A549 (cell line): ENCODE results near the gene TLR1. TPM values are rescaled to one million over a fixed set of nuclear protein-coding genes. Genes with fewer than 3 reads are reported as not detected.

ENCODE experiments used
- ATAC-seq, 2 experiments: fragments of 200-7000 bp in 1 of 2; fragments of >200 bp in 1 of 2; cut with Nextera tagmentation in 1 of 2; cut with Tn5 transposase in 1 of 2; 3 replicates each; pipeline versions ENCODE4 v1.8.0 to v1.9.1; 2018 to 2020; ENCODE audit warnings: mild to moderate bottlenecking in 1 of 2, moderate library complexity in 1 of 2
- CTCF ChIA-PET: fragments of 300-600 bp; sonication (Branson Sonifier 250); formaldehyde crosslinking; extraction: SDS; loops from one replicate; lab custom pipeline; 2021; ENCODE audit warnings: antibody characterized with exemption, inconsistent platforms; lab: Yijun Ruan, JAX
- POLR2A ChIA-PET: fragments of 350-600 bp; formaldehyde crosslinking; extraction: SDS; loops from one replicate; lab custom pipeline; 2021; ENCODE audit warnings: antibody characterized with exemption, inconsistent platforms; lab: Yijun Ruan, JAX
- DNase-seq, 2 experiments: peaks; one replicate each; pipeline versions ENCODE4 v3.0.0 to v3.0.0-alpha.2; 2011 to 2016; ENCODE audit warnings: low read depth in 1 of 2, low spot score in 1 of 2
- FAIRE-seq: peaks from 2 replicates; lab custom pipeline; 2011; peaks lifted over from hg19 to GRCh38; lab: Jason Lieb, UNC
- H3K27ac ChIP-seq, 2 experiments: fragments of >200 bp; sonication (Bioruptor Twin); formaldehyde crosslinking; 3 replicates each; pipeline ENCODE4 v1.5.1; 2016 to 2017
- H3K4me1 ChIP-seq: fragments of >200 bp; sonication (Bioruptor Twin); formaldehyde crosslinking; 3 replicates; pipeline ENCODE4 v1.6.1; 2016
- H3K4me2 ChIP-seq: fragments of >200 bp; sonication (Bioruptor Twin); formaldehyde crosslinking; 3 replicates; pipeline ENCODE4 v1.6.1; 2016
- H3K4me3 ChIP-seq: fragments of >200 bp; sonication (Bioruptor Twin); formaldehyde crosslinking; 3 replicates; pipeline ENCODE4 v1.5.1; 2016
- H3K9me3 ChIP-seq: fragments of >200 bp; sonication (Bioruptor Twin); formaldehyde crosslinking; 3 replicates; pipeline ENCODE4 v1.6.1; 2016
- CBX8 ChIP-seq: fragments of 200-600 bp; sonication (generic); IDR thresholded peaks from 2 replicates; pipeline ENCODE4 v1.6.1; 2016
- CHD2 ChIP-seq: fragments of 150-350 bp; IDR thresholded peaks from 2 replicates; pipeline ENCODE4 v1.6.1; 2014; ENCODE audit warnings: low read length; ENCODE audit not compliant: partially characterized antibody
- CHD4 ChIP-seq: fragments of 200-600 bp; sonication (generic); IDR thresholded peaks from 2 replicates; pipeline ENCODE4 v1.6.1; 2016; ENCODE audit warnings: antibody characterized with exemption, mild to moderate bottlenecking, borderline replicate concordance
- CTCF ChIP-seq: fragments of >200 bp; sonication (Bioruptor Twin); formaldehyde crosslinking; IDR thresholded peaks from 3 replicates; pipeline ENCODE4 v1.5.1; 2016
- ESRRA ChIP-seq: fragments of 150-350 bp; IDR thresholded peaks from 2 replicates; pipeline ENCODE4 v1.6.1; 2014; ENCODE audit warnings: mild to moderate bottlenecking, low read length, borderline replicate concordance
- FOSB ChIP-seq: fragments of 250-450 bp; sonication (Bioruptor Pico); IDR thresholded peaks from 2 replicates; pipeline ENCODE4 v1.5.0; 2020; ENCODE audit warnings: mild to moderate bottlenecking, moderate library complexity
- FOXS1 ChIP-seq: fragments of 250-450 bp; sonication (Bioruptor Pico); IDR thresholded peaks from 2 replicates; pipeline ENCODE4 v1.5.0; 2020; ENCODE audit warnings: mild to moderate bottlenecking, moderate library complexity
- GATA3 ChIP-seq: IDR thresholded peaks from 2 replicates; pipeline ENCODE4 v1.6.1; 2012; ENCODE audit warnings: borderline replicate concordance
- HDAC2 ChIP-seq: fragments of 200-600 bp; sonication (generic); IDR thresholded peaks from 2 replicates; pipeline ENCODE4 v1.6.1; 2016
- HES2 ChIP-seq: fragments of >200 bp; sonication (Bioruptor Twin); formaldehyde crosslinking; IDR thresholded peaks from 2 replicates; pipeline ENCODE4 v1.6.1; 2016
- HEYL ChIP-seq: fragments of 250-450 bp; sonication (Bioruptor Pico); IDR thresholded peaks from 2 replicates; pipeline ENCODE4 v1.8.0; 2021; ENCODE audit warnings: mild to moderate bottlenecking, moderate library complexity
- HMGXB4 ChIP-seq: fragments of 250-450 bp; sonication (Bioruptor Pico); IDR thresholded peaks from 2 replicates; pipeline ENCODE4 v1.5.0; 2021; ENCODE audit warnings: mild to moderate bottlenecking, moderate library complexity, borderline replicate concordance
- HOXB5 ChIP-seq: fragments of 250-450 bp; sonication (Bioruptor Pico); IDR thresholded peaks from 2 replicates; pipeline ENCODE4 v1.5.0; 2020; ENCODE audit warnings: mild to moderate bottlenecking, moderate library complexity
- JUNB ChIP-seq: fragments of >200 bp; sonication (Bioruptor Twin); formaldehyde crosslinking; IDR thresholded peaks from 2 replicates; pipeline ENCODE4 v1.6.1; 2016
- KDM1A ChIP-seq: fragments of 200-600 bp; sonication (generic); IDR thresholded peaks from 2 replicates; pipeline ENCODE4 v1.6.1; 2016; ENCODE audit warnings: low read depth, mild to moderate bottlenecking
- KDM5A ChIP-seq: fragments of 200-600 bp; sonication (generic); IDR thresholded peaks from 2 replicates; pipeline ENCODE4 v1.6.1; 2016; ENCODE audit warnings: antibody characterized with exemption, mild to moderate bottlenecking
- MYC ChIP-seq: IDR thresholded peaks from 2 replicates; pipeline ENCODE4 v1.6.1; 2012; ENCODE audit warnings: mild to moderate bottlenecking, inconsistent platforms, low read length, improper control_type of control experiment, borderline replicate concordance
- NR3C1 ChIP-seq: fragments of >200 bp; sonication (Bioruptor Twin); formaldehyde crosslinking; IDR thresholded peaks from 3 replicates; pipeline ENCODE4 v1.6.1; 2017
- POLR2A ChIP-seq: IDR thresholded peaks from 2 replicates; pipeline ENCODE4 v1.6.1; 2012; ENCODE audit warnings: mild to moderate bottlenecking, low read length
- POLR2AphosphoS2 ChIP-seq: conservative IDR thresholded peaks from 2 replicates; pipeline ENCODE4 v1.6.1; 2012; ENCODE audit warnings: low read length, improper control_type of control experiment, inconsistent platforms
- RAD21 ChIP-seq, 2 experiments: fragments of >200 bp in 1 of 2; sonication (Bioruptor Twin) in 1 of 2; formaldehyde crosslinking in 1 of 2; IDR thresholded peaks in 1 of 2; conservative IDR thresholded peaks in 1 of 2; 2 replicates in 1 of 2; 3 replicates in 1 of 2; pipeline ENCODE4 v1.6.1; 2012 to 2018; ENCODE audit warnings: inconsistent platforms in 1 of 2
- RARB ChIP-seq: fragments of 250-450 bp; sonication (Bioruptor Pico); IDR thresholded peaks from 2 replicates; pipeline ENCODE4 v1.8.0; 2021; ENCODE audit warnings: mild to moderate bottlenecking, moderate library complexity
- RCOR1 ChIP-seq: fragments of 150-350 bp; IDR thresholded peaks from 2 replicates; pipeline ENCODE4 v1.6.1; 2014; ENCODE audit warnings: antibody characterized with exemption, low read length, low read depth
- RFX5 ChIP-seq: fragments of 450-650 bp; IDR thresholded peaks from 2 replicates; pipeline ENCODE4 v1.7.1; 2014; ENCODE audit warnings: antibody characterized with exemption, mild to moderate bottlenecking, moderate library complexity
- SMC3 ChIP-seq: fragments of >200 bp; sonication (Bioruptor Twin); formaldehyde crosslinking; IDR thresholded peaks from 3 replicates; pipeline ENCODE4 v1.6.1; 2018; ENCODE audit warnings: inconsistent platforms
- SREBF2 ChIP-seq: fragments of 450-650 bp; IDR thresholded peaks from 2 replicates; pipeline ENCODE4 v1.6.1; 2014; ENCODE audit warnings: mild to moderate bottlenecking, moderate library complexity
- ZSCAN20 ChIP-seq: fragments of 250-450 bp; sonication (Bioruptor Pico); IDR thresholded peaks from 2 replicates; pipeline ENCODE4 v1.8.0; 2022; ENCODE audit warnings: mild to moderate bottlenecking, moderate library complexity
- WGBS: methylation state at CpG from one replicate; pipeline ENCODE4 v1.1.6; 2017; ENCODE audit errors: missing lambda C conversion rate; 5-methylcytosine and 5-hydroxymethylcytosine counted together
- polyA minus RNA-seq: library from RNA; depleted of rRNA, polyadenylated mRNA; stranded (reverse); fragments of >200 nt; gene quantifications from 2 replicates; pipeline ENCODE4 v1.2.3, GENCODE V29; 2011; rRNA and poly(A)+ RNA removed
- polyA plus RNA-seq, 4 experiments: library from polyadenylated mRNA; depleted of rRNA in 3 of 4; stranded (reverse); fragments of >200 nt; fragmentation: RNase III in 1 of 4; extraction: RNeasy Plus Mini Kit Qiagen cat#74134 plus additional on column Dnase treatment in 1 of 4; gene quantifications; 2 replicates in 3 of 4; 3 replicates in 1 of 4; pipeline ENCODE4 v1.2.3, GENCODE V29; 2011 to 2017

The TLR1 gene
- polyA plus RNA-seq (2011; rRNA removed) (2.6 and 2.7 TPM in 2 replicates), polyA plus RNA-seq (2017; fragmentation: RNase III; extraction: RNeasy Plus Mini Kit Qiagen cat#74134 plus additional on column Dnase treatment) (0.83 to 1.2 TPM (median 0.86 TPM) in 3 replicates), polyA minus RNA-seq (1.9 and 2.5 TPM in 2 replicates)
- polyA plus RNA-seq (2012; cell fraction: cytosol; rRNA removed): 0.32 and 0.47 TPM in 2 replicates
- 0.50 and 0.64 TPM in 2 replicates for polyA plus RNA-seq (2012; cell fraction: nucleus; rRNA removed)

GRCh38 chr4:38804654-38805295 lies at the start of gene TLR1:
TSS of gene TLR1 (minus strand) at chr4:38804791. CDS start at chr4:38798831, 5,960 bp downstream.
- 49% methylated on average over 7 of the region's 7 CpGs for WGBS
- no peak for FAIRE-seq
- Histone ChIP-seq H3K27ac (peak within 1 kb of the TSS; percentile 12 to 51; a peak in 3 of 6 replicates), H3K4me1 (peaks cover 7% of the 10 kb centered on the region; the same call in 1 of the 3 replicates), H3K9me3 (0 out of 3 replicates have a peak, but pooled peaks cover 6% of the 10 kb centered on the region), H3K4me3 (no peak within 1 kb of the TSS), H3K4me2 (peak within 1 kb of the TSS; percentile 41; the same call in 2 of the 3 replicates)
- ATAC-seq: peak; percentile 56 to 66; a peak in 4 of 6 replicates
- ChIA-PET POLR2A (no interaction called here), CTCF (interaction anchor here (0.6 to 8.8 kb wide), 18 partner anchors 8 to 737 kb away, joined by 3 to 60 read pairs (median 4); partner anchors contain the start of gene TLR10)
- DNase-seq: peak in 1 of 2 experiments; percentile 56
- no peak for TF ChIP-seq ESRRA
- TF ChIP-seq CHD4: no peak
- no peak for TF ChIP-seq RCOR1
- TF ChIP-seq ZSCAN20: no peak
- no peak for TF ChIP-seq FOSB (CRISPR knock-in tag)
- no peak for TF ChIP-seq MYC
- no peak for TF ChIP-seq CHD2
- no peak for TF ChIP-seq HOXB5 (CRISPR knock-in tag)
- TF ChIP-seq POLR2AphosphoS2: no peak
- TF ChIP-seq KDM5A: no peak
- no peak for TF ChIP-seq SREBF2
- peak; percentile 54 to 59 for TF ChIP-seq RAD21 (conservative IDR thresholded peaks at IDR 0.05 in 1 of 2, IDR thresholded peaks at IDR 0.05 in 1 of 2)
- TF ChIP-seq CTCF: peak; percentile 50
- TF ChIP-seq FOXS1: no peak
- TF ChIP-seq CBX8: no peak
- TF ChIP-seq HES2: no peak
- peak; percentile 52 for TF ChIP-seq SMC3
- no peak for TF ChIP-seq KDM1A
- TF ChIP-seq JUNB: no peak
- no peak for TF ChIP-seq POLR2A
- no peak for TF ChIP-seq HDAC2
- TF ChIP-seq RARB: no peak
- TF ChIP-seq HEYL (CRISPR knock-in tag): no peak
- no peak for TF ChIP-seq NR3C1
- TF ChIP-seq GATA3: no peak
- no peak for TF ChIP-seq HMGXB4 (CRISPR knock-in tag)
- TF ChIP-seq RFX5: no peak
